Stimulated activated CD4-positive, alpha-beta T cell treated with anti-CD3 and anti-CD28 coated beads, Interleukin-1b, Interleukin-23, amount 100 ng/mL, for 1 hour (primary cell): Measurements from ENCODE around the gene MASP2.
"Not testable (repeated sequence)": the region's sequence is repeated elsewhere in the genome, so short reads cannot be mapped to it uniquely, and the experiment has no call there.

Experiments used
- DNase-seq, 2 donors: peaks; one replicate each; pipeline ENCODE4 v3.0.0-alpha.2; 2020; ENCODE audit warnings: low read depth in 2 of 2

MASP2 gene

GRCh38 chr1:11058595-11059154 lies 11.6 kb upstream of the MASP2 start:
- DNase-seq, result no peak

- no peak for DNase-seq
These were observed 11.0 kb upstream of the MASP2 start for GRCh38 chr1:11058026-11058425.

GRCh38 chr1:11057477-11057876 lies 10.4 kb upstream of the MASP2 start:
- DNase-seq, result no peak

GRCh38 chr1:11056504-11056903 lies 9.5 kb upstream of the MASP2 start:
- no peak for DNase-seq

- no peak for DNase-seq
These were observed 8.6 kb upstream of the MASP2 start for GRCh38 chr1:11055676-11056075.

GRCh38 chr1:11054666-11055065 lies 7.6 kb upstream of the MASP2 start:
- DNase-seq, result no peak

GRCh38 chr1:11054181-11054580 lies 7.1 kb upstream of the MASP2 start:
- no peak for DNase-seq

GRCh38 chr1:11053758-11054137 lies 6.7 kb upstream of the MASP2 start:
- no peak for DNase-seq

- no peak for DNase-seq
These were observed 6.1 kb upstream of the MASP2 start for GRCh38 chr1:11052839-11053757.

- no peak for DNase-seq
These were observed 4.9 kb upstream of the MASP2 start for GRCh38 chr1:11051781-11052511.

GRCh38 chr1:11051121-11051520 lies 4.1 kb upstream of the MASP2 start:
- not testable (repeated sequence) for DNase-seq

- DNase-seq, result no peak
These were observed 821 bp downstream of the MASP2 start for GRCh38 chr1:11046270-11046566.

GRCh38 chr1:11045428-11046269 lies 1.4 kb downstream of the MASP2 start:
- no peak for DNase-seq

GRCh38 chr1:11044849-11045427 lies 2.1 kb downstream of the MASP2 start:
- DNase-seq, result no peak

GRCh38 chr1:11044086-11044848 lies 2.8 kb downstream of the MASP2 start:
- no peak for DNase-seq

- no peak for DNase-seq
These were observed 3.8 kb downstream of the MASP2 start for GRCh38 chr1:11042995-11043874.

GRCh38 chr1:11042065-11042464 lies 5.0 kb downstream of the MASP2 start:
- DNase-seq, result no peak

GRCh38 chr1:11041048-11041447 lies 6.0 kb downstream of the MASP2 start:
- no peak for DNase-seq

- DNase-seq, result not testable (repeated sequence)
These were observed 7.0 kb downstream of the MASP2 start for GRCh38 chr1:11040105-11040429.
